Measurements from ENCODE around the gene SLC25A47.

The SLC25A47 gene

DNA sequence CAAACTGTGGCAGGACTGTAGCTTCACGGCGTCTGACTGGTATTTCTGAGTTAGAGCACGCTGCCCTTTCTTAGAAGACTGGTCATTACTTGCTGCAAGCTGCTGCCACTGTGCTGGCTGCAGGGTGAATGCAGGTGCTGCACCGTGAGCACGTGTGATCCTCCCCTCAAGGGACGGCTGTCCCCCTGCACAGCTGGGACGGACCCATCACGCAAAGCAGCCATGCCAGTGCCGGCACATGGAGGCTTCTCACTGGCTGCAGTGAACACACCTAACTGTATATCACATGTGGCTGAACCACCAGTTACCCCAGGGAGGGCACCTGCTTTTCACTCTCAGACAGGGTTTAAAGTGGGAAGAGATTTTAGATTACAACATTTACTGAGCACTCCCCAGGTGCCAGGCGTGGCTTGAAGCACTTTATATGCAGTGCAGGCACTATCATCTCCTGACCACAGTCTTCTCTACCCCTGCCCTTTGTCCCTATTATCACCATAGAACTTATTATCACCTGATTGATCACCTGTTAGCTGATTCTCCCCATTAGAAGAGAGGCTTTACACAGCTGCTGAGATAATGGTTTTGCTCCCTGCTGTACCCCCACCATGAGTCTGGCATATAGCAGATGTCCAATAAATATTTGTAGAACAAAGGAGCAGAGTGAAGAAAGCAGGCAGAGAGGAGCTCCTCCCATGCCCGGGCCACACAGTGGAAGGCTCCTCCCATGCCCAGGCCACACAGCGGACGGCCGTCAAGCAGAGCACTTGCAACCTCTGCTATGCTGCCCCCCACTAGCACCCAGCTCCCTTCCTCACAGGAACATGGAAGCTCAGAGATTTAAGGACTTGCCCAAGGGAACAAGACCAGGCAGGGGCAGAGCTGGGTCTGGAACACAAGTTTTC, 25.9 kb downstream of the SLC25A47 start:
- H3K4me3 ChIP-seq (replicated peaks; ENCODE audit: low read depth, low read length), result no peak overlapping the region
- DNase-seq (ENCODE audit: extremely low read depth, low read depth), result no peak
- TF ChIP-seq, protein P1, sequence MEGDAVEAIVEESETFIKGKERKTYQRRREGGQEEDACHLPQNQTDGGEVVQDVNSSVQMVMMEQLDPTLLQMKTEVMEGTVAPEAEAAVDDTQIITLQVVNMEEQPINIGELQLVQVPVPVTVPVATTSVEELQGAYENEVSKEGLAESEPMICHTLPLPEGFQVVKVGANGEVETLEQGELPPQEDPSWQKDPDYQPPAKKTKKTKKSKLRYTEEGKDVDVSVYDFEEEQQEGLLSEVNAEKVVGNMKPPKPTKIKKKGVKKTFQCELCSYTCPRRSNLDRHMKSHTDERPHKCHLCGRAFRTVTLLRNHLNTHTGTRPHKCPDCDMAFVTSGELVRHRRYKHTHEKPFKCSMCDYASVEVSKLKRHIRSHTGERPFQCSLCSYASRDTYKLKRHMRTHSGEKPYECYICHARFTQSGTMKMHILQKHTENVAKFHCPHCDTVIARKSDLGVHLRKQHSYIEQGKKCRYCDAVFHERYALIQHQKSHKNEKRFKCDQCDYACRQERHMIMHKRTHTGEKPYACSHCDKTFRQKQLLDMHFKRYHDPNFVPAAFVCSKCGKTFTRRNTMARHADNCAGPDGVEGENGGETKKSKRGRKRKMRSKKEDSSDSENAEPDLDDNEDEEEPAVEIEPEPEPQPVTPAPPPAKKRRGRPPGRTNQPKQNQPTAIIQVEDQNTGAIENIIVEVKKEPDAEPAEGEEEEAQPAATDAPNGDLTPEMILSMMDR (IDR thresholded peaks at IDR 0.05; ENCODE audit: low read depth, low read length, missing control alignments), result no peak

DNA sequence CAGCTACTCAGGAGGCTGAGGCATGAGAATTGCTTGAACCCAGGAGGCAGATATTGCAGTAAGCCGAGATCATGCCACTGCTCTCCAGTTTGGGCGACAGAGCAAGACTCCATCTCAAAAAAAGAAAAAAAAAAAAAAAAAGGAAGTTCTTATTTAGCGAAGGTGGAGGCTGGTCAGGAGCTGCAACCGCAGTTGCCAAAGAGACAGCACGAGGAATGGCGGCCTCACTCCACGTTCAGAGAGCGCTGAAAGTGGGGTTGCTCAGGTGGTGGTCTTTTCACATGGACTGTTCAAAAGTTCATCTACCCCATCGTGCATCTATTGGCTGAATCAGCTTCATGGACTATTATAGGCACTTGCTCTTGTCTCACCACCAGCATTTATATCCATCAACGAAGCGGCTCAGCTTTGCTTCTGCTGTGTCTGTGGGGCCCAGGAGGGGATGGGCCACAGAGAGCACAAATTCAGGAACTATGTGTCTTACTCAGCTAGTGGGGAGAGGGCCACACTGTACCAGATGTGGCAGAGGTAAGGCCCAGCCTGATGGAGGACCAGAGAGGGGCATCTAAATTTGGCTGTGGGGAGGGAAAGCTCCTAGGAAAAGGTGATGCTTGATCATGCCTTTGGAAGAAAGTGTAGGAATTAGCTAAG, 27.3 kb downstream of the SLC25A47 start:
- DNase-seq (ENCODE audit: extremely low read depth, low read depth), result no peak
- TF ChIP-seq, protein P1 (IDR thresholded peaks at IDR 0.05; ENCODE audit: low read depth, low read length, missing control alignments), result no peak
- H3K4me3 ChIP-seq (replicated peaks; ENCODE audit: low read depth, low read length), result no peak overlapping the region

DNA sequence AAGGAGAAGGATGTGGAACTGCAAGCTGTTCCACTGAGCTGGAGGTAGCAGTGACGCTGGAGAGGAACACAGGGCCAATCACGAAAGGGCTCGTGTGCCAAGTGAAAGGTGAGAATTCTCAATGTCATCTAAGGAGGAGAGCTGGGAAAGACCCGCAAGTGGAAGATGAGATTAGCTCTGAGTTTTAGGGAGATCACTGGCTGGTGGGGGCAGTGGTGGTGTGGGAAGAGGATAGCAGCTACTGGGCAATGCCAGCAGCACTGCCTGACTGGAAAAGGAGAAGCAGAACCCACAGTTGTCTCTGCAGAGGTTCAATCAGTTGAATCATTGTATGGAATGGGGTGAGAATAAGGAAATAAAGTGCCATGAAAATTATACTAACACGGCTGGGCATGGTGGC, 27.8 kb downstream of the SLC25A47 start:
- DNase-seq (ENCODE audit: extremely low read depth, low read depth), result no peak
- TF ChIP-seq, protein P1 (IDR thresholded peaks at IDR 0.05; ENCODE audit: low read depth, low read length, missing control alignments), result no peak
- no peak overlapping the region for H3K4me3 ChIP-seq (replicated peaks; ENCODE audit: low read depth, low read length)

DNA sequence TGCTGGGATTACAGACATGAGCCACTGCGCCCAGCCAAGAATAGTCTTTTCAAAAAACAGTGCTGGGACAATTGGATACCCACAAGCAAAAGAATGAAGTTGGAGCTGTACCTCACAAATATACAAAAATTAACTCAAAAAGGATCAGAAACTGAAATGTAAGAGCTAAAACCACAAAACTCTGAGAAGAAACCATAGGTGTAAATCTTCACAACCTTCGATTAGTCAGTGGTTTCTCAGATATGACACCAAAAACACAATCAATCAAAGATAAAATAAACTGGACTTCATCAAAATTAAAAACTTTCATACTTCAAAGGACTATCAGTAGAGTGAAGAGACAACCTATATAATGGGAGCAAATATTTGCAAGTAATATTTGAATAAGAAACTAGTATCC, 35.3 kb downstream of the SLC25A47 start:
- DNase-seq (ENCODE audit: extremely low read depth, low read depth), result no peak
- H3K4me3 ChIP-seq (replicated peaks; ENCODE audit: low read depth, low read length), result no peak overlapping the region
- TF ChIP-seq, protein P1 (IDR thresholded peaks at IDR 0.05; ENCODE audit: low read depth, low read length, missing control alignments), result no peak

DNA sequence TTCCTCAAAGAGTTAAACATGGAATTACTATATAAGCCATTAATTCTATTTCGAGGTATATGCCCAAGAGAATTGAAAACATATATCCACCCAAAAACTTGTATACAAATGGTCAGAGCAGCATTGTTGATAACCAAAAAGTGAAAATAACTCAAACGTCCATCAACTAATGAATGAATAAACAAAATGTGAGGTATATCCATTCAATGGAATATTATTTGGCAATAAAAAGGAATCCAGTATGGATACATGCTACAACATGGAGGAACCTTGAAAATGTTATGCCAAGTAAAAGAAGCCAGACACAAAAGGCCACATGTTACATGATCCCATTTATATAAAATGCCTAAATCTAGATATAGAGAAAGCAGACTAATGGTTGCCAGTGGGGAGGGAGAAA, 36.0 kb downstream of the SLC25A47 start:
- no peak for DNase-seq (ENCODE audit: extremely low read depth, low read depth)
- TF ChIP-seq, protein P1 (IDR thresholded peaks at IDR 0.05; ENCODE audit: low read depth, low read length, missing control alignments), result no peak

DNA sequence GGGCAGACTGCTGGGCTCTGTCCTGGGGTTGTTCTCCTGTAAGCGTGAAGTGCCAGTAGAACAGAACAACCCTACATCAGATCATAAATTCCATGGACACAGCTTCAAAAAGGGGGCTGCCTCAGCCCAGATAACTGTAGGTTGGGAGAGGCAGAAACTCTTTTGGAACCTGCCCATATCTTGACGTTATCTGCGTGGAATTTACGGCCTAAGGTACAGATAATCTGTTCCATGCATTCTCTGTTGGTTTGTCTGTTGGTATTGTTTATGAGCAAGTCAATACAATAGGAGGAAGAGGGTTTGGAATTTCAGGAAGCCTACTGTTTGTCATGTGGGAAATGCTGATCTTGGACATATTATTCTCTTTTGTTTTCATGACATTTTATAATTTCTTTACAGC, 36.7 kb downstream of the SLC25A47 start:
- H3K4me3 ChIP-seq (replicated peaks; ENCODE audit: low read depth, low read length), result no peak overlapping the region
- TF ChIP-seq, protein P1 (IDR thresholded peaks at IDR 0.05; ENCODE audit: low read depth, low read length, missing control alignments), result no peak
- no peak for DNase-seq (ENCODE audit: extremely low read depth, low read depth)

More for the DNA sequence above, 36.0 kb downstream of the SLC25A47 start:
- no peak overlapping the region for H3K4me3 ChIP-seq (replicated peaks; ENCODE audit: low read depth, low read length)
